Activated CD8-positive, alpha-beta memory T cell treated with anti-CD3 and anti-CD28 coated beads for 36 hours (primary cell): ENCODE data around the gene IL1RN. TPM values are rescaled to one million over a fixed set of nuclear protein-coding genes. Genes with fewer than 3 reads are reported as not detected.

Source experiments
- CTCF ChIA-PET: fragments of 350-600 bp; sonication (Branson Sonifier 250); formaldehyde crosslinking; loops from one replicate; lab custom pipeline; 2021; ENCODE audit warnings: antibody characterized with exemption; lab: Charles Lee
- POLR2A ChIA-PET: fragments of 350-600 bp; sonication (Branson Sonifier 250); formaldehyde crosslinking; loops from one replicate; lab custom pipeline; 2021; ENCODE audit warnings: antibody characterized with exemption; lab: Charles Lee
- total RNA-seq, 2 experiments: library from RNA; stranded (reverse); gene quantifications; one replicate each; pipeline ENCODE4 v1.2.3, GENCODE V29; 2021

The IL1RN gene
- total RNA-seq, 2 experiments from 2014 or later, result 0.78 to 0.91 TPM

- POLR2A ChIA-PET, result interaction anchor here (0.7 to 3.4 kb wide), 10 partner anchors 9 to 258 kb away, joined by 3 to 45 read pairs (median 10); no protein-coding TSS in a partner anchor
- CTCF ChIA-PET, result interaction anchor here (0.5 to 3.8 kb wide), 8 partner anchors 9 to 75 kb away, joined by 3 to 34 read pairs (median 10); no protein-coding TSS in a partner anchor
Measured at GRCh38 chr2:113173542-113174375, 46.4 kb downstream of the IL1RN start, which contains the start of gene PSD4. Gene PSD4, plus strand, starts transcription at chr2:113173971. Its CDS starts 8,486 bp downstream, at chr2:113182457.

- CTCF ChIA-PET, result interaction anchor here (0.8 to 3.8 kb wide), 10 partner anchors 9 to 92 kb away, joined by 3 to 34 read pairs (median 8); no protein-coding TSS in a partner anchor
- POLR2A ChIA-PET, result interaction anchor here (0.5 to 3.4 kb wide), 13 partner anchors 9 to 258 kb away, joined by 3 to 45 read pairs (median 4); no protein-coding TSS in a partner anchor
Measured at GRCh38 chr2:113174376-113174750, 47.0 kb downstream of the IL1RN start.

GRCh38 chr2:113175042-113175628 lies 47.7 kb downstream of the IL1RN start:
- ChIA-PET CTCF (interaction anchor here (0.6 to 3.8 kb wide), 17 partner anchors 8 to 93 kb away, joined by 3 to 34 read pairs (median 5); no protein-coding TSS in a partner anchor), POLR2A (interaction anchor here (0.5 to 3.4 kb wide), 12 partner anchors 10 to 348 kb away, joined by 3 to 45 read pairs (median 5); no protein-coding TSS in a partner anchor)

DNA sequence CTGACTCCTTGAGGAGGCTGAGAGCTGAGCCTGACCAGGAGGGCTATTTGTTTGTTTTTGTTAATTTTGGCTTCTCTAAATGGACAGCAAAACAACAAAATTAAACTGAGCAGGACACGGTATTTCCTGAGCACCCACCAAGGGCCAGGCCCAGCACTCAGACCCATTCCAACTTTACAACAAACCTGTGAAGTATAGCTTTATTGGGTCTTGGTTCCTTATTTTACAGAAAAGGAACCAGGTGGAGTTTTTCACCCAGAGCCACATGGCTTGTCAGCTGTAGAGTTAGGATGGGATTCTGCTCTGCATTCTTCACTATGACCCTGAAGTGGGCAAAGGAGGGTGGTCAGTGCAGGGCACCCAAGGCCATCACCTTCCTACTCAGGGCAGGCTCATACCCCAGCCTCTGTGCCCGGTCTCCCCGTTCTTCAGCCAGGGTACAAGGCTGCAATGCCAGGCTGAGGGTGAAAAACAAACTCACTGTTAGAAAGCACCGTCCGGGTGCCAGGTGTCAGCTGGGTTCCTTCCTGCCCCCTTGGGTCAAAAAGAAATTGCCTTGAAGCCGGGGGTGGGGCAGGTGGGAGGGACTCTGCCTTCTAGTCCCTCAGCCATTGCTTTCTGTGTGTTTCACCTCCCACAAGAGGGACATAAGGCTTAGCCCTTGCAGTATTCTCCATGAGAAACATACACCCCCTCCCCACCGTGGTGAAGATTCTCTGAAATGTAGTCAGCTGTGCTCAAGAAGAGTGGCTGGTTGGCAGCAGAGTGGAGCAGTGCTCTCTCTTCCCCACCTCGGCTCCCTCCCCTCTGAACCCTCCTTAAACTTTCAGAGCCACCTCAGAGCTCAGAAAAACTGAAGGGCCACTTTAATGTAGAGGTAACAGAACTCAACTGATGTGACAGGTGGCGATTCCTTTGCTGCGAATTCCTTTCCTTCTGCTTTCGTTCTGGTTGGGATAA lies 48.6 kb downstream of the IL1RN start:
- ChIA-PET POLR2A (interaction anchor here (0.7 to 3.4 kb wide), 5 partner anchors 18 to 72 kb away, joined by 3 to 45 read pairs (median 18); no protein-coding TSS in a partner anchor), CTCF (interaction anchor here (0.6 to 3.8 kb wide), 15 partner anchors 9 to 94 kb away, joined by 3 to 34 read pairs (median 5); no protein-coding TSS in a partner anchor)

DNA sequence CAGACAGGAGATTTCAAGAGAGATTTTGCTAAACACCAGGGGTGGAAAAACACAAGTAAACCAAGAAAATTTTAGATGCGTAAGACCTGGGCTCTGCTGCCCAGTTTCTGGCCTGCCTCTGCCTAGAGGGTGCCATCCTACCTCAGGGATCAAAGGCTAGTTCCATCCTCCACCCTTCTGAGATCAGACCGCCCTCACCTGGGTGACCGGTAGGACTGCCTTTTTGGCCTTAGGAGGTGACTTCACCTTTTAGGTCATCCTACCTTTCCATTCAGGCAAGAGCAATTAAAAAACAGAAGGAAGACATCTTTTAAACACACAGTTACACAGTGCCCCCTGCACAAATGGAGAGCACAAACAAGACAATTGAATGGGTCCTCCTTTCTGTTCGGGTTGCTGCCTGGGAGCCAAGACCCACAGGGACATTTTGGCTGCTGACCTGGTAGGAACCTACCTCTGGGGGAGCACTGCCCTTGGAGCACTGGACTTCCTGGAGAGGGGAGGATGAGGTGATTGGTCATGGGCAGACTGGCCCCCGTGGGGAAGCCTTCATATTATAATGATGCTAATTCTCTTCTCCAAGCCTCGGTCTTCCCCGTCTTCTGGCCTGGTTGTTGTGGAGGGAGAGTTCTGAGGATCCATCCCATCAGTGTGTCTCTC lies 49.4 kb downstream of the IL1RN start:
- CTCF ChIA-PET, result interaction anchor here (1.2 to 3.8 kb wide), 3 partner anchors 22 to 67 kb away, joined by 5 to 34 read pairs (median 6); no protein-coding TSS in a partner anchor
- POLR2A ChIA-PET, result interaction anchor here (3.4 kb wide), 1 partner anchor 19 kb away, joined by 45 read pairs; no protein-coding TSS in a partner anchor

GRCh38 chr2:113178069-113178746 lies 50.8 kb downstream of the IL1RN start:
- ChIA-PET POLR2A (no interaction called here), CTCF (interaction anchor here (0.6 to 2.3 kb wide), 3 partner anchors 20 to 190 kb away, joined by 4 to 7 read pairs (median 4); no protein-coding TSS in a partner anchor)

DNA sequence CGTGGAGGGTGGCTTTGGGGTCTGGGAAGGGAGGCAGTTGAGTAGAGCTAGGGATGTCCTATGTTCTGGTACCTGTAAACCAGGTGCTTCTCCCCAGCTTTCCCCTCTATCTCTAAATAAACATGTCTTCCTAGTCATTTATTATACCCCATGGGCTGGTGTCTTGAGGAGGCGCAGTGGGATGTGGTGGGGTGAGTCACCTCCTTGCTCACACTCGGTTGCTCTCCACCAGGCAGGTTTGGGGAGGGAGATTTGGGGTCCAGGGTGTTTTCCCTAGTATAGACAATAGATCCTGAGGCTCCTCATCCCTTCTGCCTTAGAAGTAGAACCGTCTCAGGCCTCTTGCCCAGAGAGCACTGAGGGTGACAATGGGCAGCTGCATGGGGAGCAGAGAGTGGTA lies 51.5 kb downstream of the IL1RN start:
- ChIA-PET CTCF (interaction anchor here (0.6 to 2.3 kb wide), 4 partner anchors 20 to 190 kb away, joined by 3 to 7 read pairs (median 4); no protein-coding TSS in a partner anchor), POLR2A (interaction anchor here (1.1 to 2.2 kb wide), 2 partner anchors 21 to 41 kb away, joined by 4 to 6 read pairs; no protein-coding TSS in a partner anchor)

- CTCF ChIA-PET, result interaction anchor here (0.9 to 5.2 kb wide), 6 partner anchors 19 to 99 kb away, joined by 3 to 25 read pairs (median 7); no protein-coding TSS in a partner anchor
- POLR2A ChIA-PET, result interaction anchor here (1.0 to 2.2 kb wide), 4 partner anchors 15 to 76 kb away, joined by 3 to 6 read pairs (median 4); no protein-coding TSS in a partner anchor
Measured at GRCh38 chr2:113179446-113180045, 52.1 kb downstream of the IL1RN start.

GRCh38 chr2:113180131-113180946 lies 52.9 kb downstream of the IL1RN start:
- CTCF ChIA-PET, result interaction anchor here (0.6 to 5.2 kb wide), 10 partner anchors 13 to 190 kb away, joined by 3 to 25 read pairs (median 4); no protein-coding TSS in a partner anchor
- POLR2A ChIA-PET, result interaction anchor here (0.5 to 2.2 kb wide), 8 partner anchors 11 to 77 kb away, joined by 3 to 9 read pairs (median 4); no protein-coding TSS in a partner anchor

- ChIA-PET POLR2A (interaction anchor here (0.9 to 2.2 kb wide), 3 partner anchors 10 to 48 kb away, joined by 4 to 7 read pairs (median 6); no protein-coding TSS in a partner anchor), CTCF (interaction anchor here (0.6 to 5.2 kb wide), 7 partner anchors 18 to 189 kb away, joined by 3 to 25 read pairs (median 5); no protein-coding TSS in a partner anchor)
Measured at GRCh38 chr2:113181258-113182051, 54.1 kb downstream of the IL1RN start.

DNA sequence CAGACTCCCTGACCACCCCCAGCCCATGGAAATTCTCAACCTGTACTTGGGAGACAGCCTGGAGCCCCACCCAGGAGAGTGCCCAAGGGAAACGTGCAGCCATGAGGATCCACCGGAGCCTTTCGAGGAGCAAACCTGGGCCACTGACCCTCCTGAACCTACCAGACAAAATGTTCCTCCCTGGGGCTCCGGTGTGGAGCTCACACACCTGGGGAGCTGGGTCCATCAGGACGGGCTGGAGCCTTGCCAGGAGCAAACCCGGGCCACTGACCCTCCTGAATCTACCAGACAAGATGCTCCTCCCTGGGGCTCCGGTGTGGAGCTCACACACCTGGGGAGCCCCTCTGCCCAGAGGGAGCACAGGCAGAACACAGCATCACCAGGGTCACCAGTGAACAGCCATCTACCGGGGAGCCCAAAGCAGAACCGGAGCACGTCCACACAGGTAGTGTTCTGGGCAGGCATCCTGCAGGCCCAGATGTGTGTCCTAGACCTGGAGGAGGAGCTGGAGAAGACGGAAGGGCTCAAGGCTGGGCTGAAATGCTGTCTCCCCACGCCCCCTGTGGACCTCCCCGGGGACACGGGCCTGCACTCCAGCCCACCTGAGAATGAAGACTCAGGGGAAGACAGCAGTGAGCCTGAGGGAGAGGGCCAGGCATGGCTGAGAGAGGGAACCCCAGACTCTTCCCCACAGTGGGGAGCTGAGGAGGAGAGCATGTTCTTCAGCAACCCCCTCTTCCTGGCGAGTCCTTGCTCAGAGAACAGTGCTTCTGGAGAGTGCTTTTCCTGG lies 55.3 kb downstream of the IL1RN start:
- ChIA-PET CTCF (interaction anchor here (1.0 to 5.2 kb wide), 3 partner anchors 8 to 45 kb away, joined by 3 to 25 read pairs (median 4); no protein-coding TSS in a partner anchor), POLR2A (interaction anchor here (1.1 kb wide), 1 partner anchor 21 kb away, joined by 3 read pairs; no protein-coding TSS in a partner anchor)

DNA sequence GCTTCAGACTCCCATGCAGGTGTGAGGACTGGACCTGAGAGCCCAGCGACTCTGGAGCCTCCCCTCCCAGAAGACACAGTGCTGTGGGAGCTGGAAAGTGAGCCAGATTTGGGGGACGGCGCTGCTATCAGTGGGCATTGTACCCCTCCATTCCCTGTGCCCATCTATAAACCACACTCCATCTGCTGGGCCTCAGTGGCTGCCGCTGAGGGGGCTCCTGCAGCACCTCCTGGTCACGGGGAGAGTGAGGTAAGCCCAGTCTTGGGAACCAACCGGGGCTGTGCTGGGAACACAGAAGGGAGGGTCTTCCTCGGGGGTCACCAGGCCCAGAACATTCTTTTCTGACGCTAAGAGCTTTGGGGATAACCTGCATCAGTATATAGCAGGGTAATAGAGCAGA lies 55.9 kb downstream of the IL1RN start:
- ChIA-PET POLR2A (interaction anchor here (1.1 kb wide), 1 partner anchor 20 kb away, joined by 3 read pairs; no protein-coding TSS in a partner anchor), CTCF (interaction anchor here (0.6 to 5.2 kb wide), 4 partner anchors 9 to 46 kb away, joined by 3 to 25 read pairs (median 4); no protein-coding TSS in a partner anchor)
